ENCODE data around the gene CASP8AP2.
"Not testable (repeated sequence)": the region's sequence is repeated elsewhere in the genome, so short reads cannot be mapped to it uniquely, and the experiment has no call there.

The CASP8AP2 gene

DNA sequence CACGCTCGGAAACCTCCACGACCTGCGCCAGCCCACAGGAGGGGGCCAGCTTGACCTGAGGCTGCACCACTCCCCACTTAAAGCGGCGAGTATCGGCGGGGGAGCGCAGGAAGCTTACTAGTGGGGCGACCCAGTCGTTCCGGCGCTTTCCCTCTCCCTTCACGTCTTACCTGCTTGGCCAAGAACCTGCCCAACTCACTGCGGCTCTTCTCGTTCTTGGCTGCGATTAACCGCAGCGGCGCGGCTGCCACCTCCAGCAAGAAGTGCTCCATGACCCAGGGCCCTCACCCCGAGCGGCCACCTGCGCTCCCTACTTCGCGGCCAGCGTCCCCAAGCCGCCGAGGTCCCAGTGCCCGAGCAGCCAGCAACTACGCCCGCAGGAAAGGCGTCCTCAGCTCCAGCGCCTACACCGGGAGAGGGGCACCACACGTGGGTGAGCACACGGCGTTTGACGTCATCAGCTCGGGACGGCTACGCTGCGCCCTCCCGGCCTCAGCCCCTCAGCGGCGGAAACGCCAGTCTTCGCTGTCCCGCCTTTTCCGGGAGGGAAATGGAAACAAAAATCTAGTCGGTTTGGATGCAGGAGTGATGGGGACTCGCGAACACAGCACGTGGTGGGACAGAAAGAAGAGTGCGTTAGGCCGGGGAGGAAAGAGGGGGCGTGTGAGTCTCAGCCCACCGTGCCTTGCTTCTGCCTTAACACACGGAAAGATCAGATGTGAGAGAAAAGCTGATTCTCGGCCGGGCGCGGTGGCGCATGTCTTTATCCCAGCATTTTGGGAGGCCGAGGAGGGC, 10.1 kb upstream of the CASP8AP2 start, which contains the start of gene MDN1:
Gene MDN1 (minus strand): TSS at position 459 of the 795 bp plus-strand sequence. CDS start 187 bp downstream, at position 272.
- DNase-seq (ENCODE audit: low read depth) = peak; percentile 96
- H3K4me3 ChIP-seq (replicated peaks; ENCODE audit: low read depth, low read length) = peak within 1 kb of the TSS; percentile 97
- TF ChIP-seq, protein P1, sequence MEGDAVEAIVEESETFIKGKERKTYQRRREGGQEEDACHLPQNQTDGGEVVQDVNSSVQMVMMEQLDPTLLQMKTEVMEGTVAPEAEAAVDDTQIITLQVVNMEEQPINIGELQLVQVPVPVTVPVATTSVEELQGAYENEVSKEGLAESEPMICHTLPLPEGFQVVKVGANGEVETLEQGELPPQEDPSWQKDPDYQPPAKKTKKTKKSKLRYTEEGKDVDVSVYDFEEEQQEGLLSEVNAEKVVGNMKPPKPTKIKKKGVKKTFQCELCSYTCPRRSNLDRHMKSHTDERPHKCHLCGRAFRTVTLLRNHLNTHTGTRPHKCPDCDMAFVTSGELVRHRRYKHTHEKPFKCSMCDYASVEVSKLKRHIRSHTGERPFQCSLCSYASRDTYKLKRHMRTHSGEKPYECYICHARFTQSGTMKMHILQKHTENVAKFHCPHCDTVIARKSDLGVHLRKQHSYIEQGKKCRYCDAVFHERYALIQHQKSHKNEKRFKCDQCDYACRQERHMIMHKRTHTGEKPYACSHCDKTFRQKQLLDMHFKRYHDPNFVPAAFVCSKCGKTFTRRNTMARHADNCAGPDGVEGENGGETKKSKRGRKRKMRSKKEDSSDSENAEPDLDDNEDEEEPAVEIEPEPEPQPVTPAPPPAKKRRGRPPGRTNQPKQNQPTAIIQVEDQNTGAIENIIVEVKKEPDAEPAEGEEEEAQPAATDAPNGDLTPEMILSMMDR (IDR thresholded peaks at IDR 0.05; ENCODE audit: low read length, missing control alignments) = no peak

DNA sequence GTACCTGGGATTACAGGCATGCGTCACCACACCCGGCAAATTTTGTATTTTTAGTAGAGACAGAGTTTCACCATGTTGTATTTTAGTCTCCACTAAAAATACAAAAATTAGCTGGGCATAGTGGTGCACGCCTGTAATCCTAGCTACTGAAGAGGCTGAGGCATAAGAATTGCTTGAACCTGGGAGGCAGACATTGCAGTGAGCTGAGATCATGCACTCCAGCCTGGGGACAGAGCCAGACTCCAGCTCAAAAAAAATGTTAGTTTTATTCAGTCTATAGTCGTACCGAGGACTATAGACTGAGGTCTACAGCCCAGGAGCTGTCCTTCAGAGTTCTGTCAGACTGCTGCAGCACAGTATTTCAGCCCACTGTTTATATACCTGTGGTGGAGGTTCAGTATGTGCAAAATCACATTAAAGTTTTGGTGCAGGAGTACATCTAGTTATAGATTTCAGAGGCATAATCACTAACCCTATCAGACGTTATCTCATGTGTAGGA, 3.6 kb upstream of the CASP8AP2 start:
- peak; percentile 53 for DNase-seq (ENCODE audit: low read depth)
- H3K4me3 ChIP-seq (replicated peaks; ENCODE audit: low read depth, low read length) = no peak overlapping the region
- TF ChIP-seq, protein P1 (IDR thresholded peaks at IDR 0.05; ENCODE audit: low read length, missing control alignments) = no peak

DNA sequence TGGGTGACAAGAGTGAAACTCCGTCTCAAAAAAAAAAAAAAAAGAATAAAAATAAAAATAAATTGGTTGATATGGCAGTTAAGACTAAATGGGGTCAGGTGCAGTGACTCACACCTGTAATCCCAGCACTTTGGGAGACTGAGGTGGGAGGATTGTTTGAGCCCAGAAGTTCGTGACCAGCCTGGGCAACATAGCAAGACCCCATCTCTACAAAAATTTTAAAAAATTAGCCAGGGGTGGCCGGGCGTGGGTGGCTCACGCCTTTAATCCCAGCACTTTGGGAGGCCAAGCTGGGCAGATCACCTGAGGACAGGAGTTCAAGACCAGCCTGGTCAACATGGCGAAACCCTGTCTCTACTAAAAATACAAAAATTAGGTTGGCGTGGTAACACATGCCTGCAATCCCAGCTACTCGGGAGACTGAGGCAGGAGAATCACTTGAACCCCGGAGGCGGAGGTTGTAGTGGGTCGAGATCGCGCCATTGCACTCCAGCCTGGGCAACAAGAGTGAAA, 1.1 kb upstream of the CASP8AP2 start:
- H3K4me3 ChIP-seq (replicated peaks; ENCODE audit: low read depth, low read length) = peak overlapping the region; percentile 95
- DNase-seq (ENCODE audit: low read depth) = not testable (repeated sequence)

DNA sequence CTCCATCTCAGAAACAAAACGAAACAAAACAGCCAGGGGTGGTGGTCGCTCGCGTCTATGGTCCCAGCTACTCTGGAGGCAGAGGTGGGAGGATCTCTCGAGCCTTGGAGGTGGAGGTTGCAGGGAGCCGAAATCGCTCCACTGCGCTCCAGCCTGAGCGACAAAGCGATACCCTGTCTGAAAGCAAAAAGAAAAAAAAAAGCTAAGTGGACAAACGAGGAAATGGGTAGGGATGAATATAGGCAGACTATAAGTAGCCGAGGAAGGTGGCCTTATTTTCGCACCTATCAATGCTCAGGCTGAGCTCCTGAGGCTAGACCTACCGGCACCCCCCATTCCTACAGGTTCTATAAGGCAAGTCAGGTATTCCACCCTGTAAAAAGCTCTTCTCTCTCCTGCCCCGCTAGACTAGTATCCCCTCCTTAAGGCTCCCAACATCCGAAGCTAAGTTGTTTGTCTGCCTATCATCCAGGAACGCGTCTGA, 650 bp upstream of the CASP8AP2 start:
- TF ChIP-seq, protein P1 (IDR thresholded peaks at IDR 0.05; ENCODE audit: low read length, missing control alignments) = no peak
- DNase-seq (ENCODE audit: low read depth) = no peak
- peak overlapping the region; percentile 95 for H3K4me3 ChIP-seq (replicated peaks; ENCODE audit: low read depth, low read length)

DNA sequence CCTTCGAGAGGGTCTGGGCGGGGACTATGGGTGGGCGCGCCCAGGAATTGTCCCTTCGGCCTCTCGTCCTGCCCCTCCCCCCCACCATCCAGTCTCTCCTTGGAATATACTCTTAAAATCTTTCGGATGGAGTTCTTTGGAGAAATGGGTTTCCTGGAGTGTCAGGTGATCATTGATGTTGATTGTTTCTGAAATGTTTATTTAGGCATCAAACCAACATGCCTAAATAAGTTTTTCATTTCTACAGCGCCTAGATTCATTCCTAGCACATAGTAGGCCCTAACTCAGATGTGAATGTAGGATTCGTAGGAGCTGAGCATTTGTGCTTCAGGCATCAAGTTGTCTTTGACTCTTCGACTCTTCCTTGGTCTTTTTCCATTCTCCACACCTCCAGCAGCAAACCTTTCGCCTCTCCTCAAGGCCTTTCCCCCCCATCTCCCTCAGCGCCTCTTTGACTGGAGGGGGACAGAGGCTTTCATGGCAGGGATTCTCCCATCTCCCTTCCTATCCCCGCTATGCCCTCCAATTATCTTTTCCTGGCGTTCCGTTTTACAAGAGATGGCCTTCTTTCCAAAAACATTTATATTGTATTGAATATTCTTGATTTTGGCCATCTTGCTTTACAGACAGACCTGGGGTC, 610 bp downstream of the CASP8AP2 start:
- no peak for DNase-seq (ENCODE audit: low read depth)

DNA sequence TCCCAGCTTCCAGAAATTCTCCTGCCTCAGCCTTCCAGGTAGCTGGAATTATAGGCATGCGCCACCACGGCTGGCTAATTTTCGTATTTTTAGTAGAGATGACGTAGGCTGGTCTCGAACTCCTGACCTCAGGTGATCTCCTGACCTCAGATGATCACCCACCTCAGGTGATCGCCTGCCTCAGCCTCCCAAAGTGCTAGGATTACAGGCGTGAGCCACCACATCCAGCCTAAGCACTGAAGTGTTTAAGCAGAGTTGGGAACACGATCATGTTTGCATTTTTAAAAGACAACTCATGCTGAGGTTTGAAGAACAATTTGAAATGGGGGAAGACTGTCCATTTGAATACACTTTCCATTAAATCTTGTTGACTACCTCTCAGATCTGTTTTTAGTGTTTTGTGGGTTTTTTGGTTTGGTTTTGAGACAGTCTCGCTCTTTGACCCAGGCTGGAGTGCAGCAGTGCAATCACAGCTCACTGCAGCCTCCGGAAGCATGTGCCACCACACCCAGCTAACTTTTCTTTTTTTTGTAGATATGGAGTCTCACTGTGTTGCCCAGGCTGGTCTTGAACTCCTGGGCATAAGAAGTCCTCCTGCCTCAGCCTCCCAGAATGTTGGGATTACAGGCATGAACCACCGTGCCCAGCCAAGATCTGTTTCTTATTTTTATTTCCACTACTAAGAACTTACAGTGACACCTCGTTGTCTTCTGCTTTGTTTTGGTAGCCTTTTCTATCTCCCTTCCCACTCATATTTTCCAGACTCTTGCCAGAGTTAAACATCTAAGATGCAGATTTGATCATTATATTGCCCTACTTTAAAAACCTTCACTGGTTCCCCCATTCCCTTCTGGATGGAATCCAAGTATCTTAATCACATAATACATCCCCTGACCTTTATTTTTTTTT, 5.5 kb downstream of the CASP8AP2 start:
- no peak overlapping the region for H3K4me3 ChIP-seq (replicated peaks; ENCODE audit: low read depth, low read length)

More for the DNA sequence above, 610 bp downstream of the CASP8AP2 start:
- TF ChIP-seq, protein P1 (IDR thresholded peaks at IDR 0.05; ENCODE audit: low read length, missing control alignments) = no peak
- peak overlapping the region; percentile 95 for H3K4me3 ChIP-seq (replicated peaks; ENCODE audit: low read depth, low read length)

More for the DNA sequence above, 5.5 kb downstream of the CASP8AP2 start:
- TF ChIP-seq, protein P1 (IDR thresholded peaks at IDR 0.05; ENCODE audit: low read length, missing control alignments) = no peak
- DNase-seq (ENCODE audit: low read depth) = no peak
